ENCODE results near the gene PTPN18. TPM values are rescaled to one million over a fixed set of nuclear protein-coding genes. Genes with fewer than 3 reads are reported as not detected.

The PTPN18 gene
- total and polyA plus RNA-seq, 2 of the 4 experiments (the other 2 are of a cell fraction), result 9.7 to 15.5 TPM

DNA sequence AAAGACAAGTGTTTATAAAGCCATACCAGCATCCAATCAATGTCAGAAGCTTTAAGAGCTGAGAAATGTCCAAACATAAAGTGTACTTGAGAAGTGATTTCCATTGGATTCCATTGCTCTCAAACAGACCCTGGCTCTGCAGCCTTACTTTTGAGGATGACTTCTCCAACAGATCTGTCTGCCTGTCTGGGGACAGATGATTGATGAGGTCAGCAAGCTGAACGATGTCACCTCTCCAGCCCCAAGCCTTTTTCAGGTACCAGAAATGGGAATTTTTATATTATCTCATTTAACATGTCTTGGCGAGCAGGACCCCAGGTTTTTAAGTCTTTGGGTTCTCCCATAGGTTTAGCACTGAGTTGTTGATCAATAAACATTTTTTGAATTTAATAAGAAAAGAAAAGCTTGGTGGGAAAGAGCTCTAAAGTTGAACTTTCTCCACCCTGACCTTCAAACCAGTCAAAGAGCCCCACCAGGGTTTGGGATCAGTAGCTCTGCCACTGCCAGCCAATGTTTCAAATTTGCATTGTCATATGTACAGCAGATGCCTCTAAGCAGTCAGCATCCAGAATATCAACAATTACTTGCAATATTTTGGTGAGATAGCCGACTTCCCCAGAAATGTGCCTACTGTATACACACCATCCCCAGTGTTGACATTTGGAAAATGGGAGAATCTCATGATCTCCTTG lies 22.5 kb downstream of the PTPN18 start:
- TF ChIP-seq RAD21 (IDR thresholded peaks at IDR 0.05; ENCODE audit: low read length) (no peak), NFE2L2 (IDR thresholded peaks at IDR 0.05; ENCODE audit: low read depth, low read length) (no peak), CHD1 (IDR thresholded peaks at IDR 0.05; ENCODE audit: low read depth, low read length) (no peak)
- CTCF ChIA-PET, result no interaction called here
- dilution Hi-C loops (cut with HindIII; ENCODE audit: low sequenced_read_pairs, unreplicated experiment), result no loop called here

More for the DNA sequence above, 22.5 kb downstream of the PTPN18 start:
- Histone ChIP-seq H3K36me3 (ENCODE audit: control insufficient read depth, insufficient read depth, low read length) (peaks cover 12% of the 10 kb centered on the region), H2AFZ (replicated peaks; ENCODE audit: low read length, poor library complexity) (no peak overlapping the region), H3K4me1 (ENCODE audit: control insufficient read depth, insufficient read depth, low read length) (peaks cover 9% of the 10 kb centered on the region; the same call in 1 of the 2 replicates), H3K23ac (ENCODE audit: low read depth, low read length) (no peak overlapping the region), H2BK120ac (ENCODE audit: low read depth, low read length) (no peak overlapping the region), H3K4ac (ENCODE audit: low read depth, low read length) (no peak overlapping the region), H3K4me3 (ENCODE audit: insufficient read depth, low read depth, low read length) (no peak overlapping the region), H3K4me2 (ENCODE audit: low read depth, low read length) (no peak overlapping the region), H3K27ac (ENCODE audit: insufficient read depth, low read length) (no peak overlapping the region), H2AK5ac (ENCODE audit: low read depth, low read length) (no peak overlapping the region), H2BK20ac (ENCODE audit: low read depth, low read length) (no peak overlapping the region), H3K56ac (ENCODE audit: extremely low read depth, insufficient read depth, low read length) (no peak overlapping the region), H4K91ac (ENCODE audit: insufficient read depth, low read depth, low read length) (no peak overlapping the region), H4K20me1 (ENCODE audit: insufficient read depth, low read length) (peaks cover 3% of the 10 kb centered on the region), H3K9ac (ENCODE audit: low read depth, low read length) (no peak overlapping the region), H2AK9ac (replicated peaks; ENCODE audit: low read depth, low read length, poor library complexity) (no peak overlapping the region), H3K14ac (replicated peaks; ENCODE audit: low read depth, low read length) (no peak overlapping the region), H2BK5ac (ENCODE audit: low read depth, low read length, poor library complexity, severe bottlenecking) (no peak overlapping the region), H3K9me3 (ENCODE audit: control insufficient read depth, insufficient read depth, low read length) (no peaks in the 10 kb centered on the region), H3K79me1 (ENCODE audit: low read depth in 1 of 2, low read length in 2 of 2) (peaks cover 33 to 84% of the 10 kb centered on the region in 2 experiments), H3K9me1 (ENCODE audit: insufficient read depth, low read length) (peaks cover 24% of the 10 kb centered on the region), H3K18ac (ENCODE audit: low read depth, low read length) (no peak overlapping the region), H2BK15ac (ENCODE audit: low read depth, low read length) (no peak overlapping the region), H4K8ac (ENCODE audit: low read depth in 2 of 2, low read length in 2 of 2) (no peak overlapping the region), H4K5ac (ENCODE audit: low read depth, low read length) (no peak overlapping the region), H3K27me3 (ENCODE audit: control insufficient read depth, insufficient read depth, low read length) (no peaks in the 10 kb centered on the region)
- intact Hi-C loops (cut with micrococcal nuclease), result no loop called here
- no CpG with 5 or more reads among the region's 3 CpGs for WGBS, 2 experiments (ENCODE audit: extremely low coverage in 2 of 2, insufficient read length in 1 of 2)
- POLR2A ChIA-PET (ENCODE audit: unreplicated experiment), result interaction anchor here (0.6 kb wide), 1 partner anchor 16 kb away, joined by 3 read pairs; no protein-coding TSS in a partner anchor
- DNase-seq (no peak), ATAC-seq (ENCODE audit: low read depth) (no peak)
- in situ Hi-C loops (cut with MboI; ENCODE audit: low sequenced_read_pairs), result no loop called here
- no TSS peak for BruUV-seq (replicated peaks)

Data from IMR-90 (cell line).